WTC11 (cell line): ENCODE data around the gene OR1C1. TPM values are rescaled to one million over a fixed set of nuclear protein-coding genes. Genes with fewer than 3 reads are reported as not detected.

Source experiments
- ATAC-seq: fragments of 200-7000 bp; cut with Tn5 transposase; 2 replicates; pipeline ENCODE4 v1.10.0; 2021; ENCODE audit warnings: mild to moderate bottlenecking, moderate library complexity
- CTCF ChIA-PET: fragments of 300-600 bp; sonication (Branson Sonifier 250); formaldehyde crosslinking; loops from one replicate; lab custom pipeline; 2021; ENCODE audit warnings: antibody characterized with exemption; lab: Charles Lee
- POLR2A ChIA-PET: fragments of 350-600 bp; sonication (Branson Sonifier 250); formaldehyde crosslinking; loops from one replicate; lab custom pipeline; 2021; ENCODE audit warnings: antibody characterized with exemption; lab: Charles Lee
- DNase-seq: peaks from one replicate; pipeline ENCODE4 v3.0.0; 2021; ENCODE audit warnings: low spot score
- H3K27ac Mint-ChIP-seq: 2 replicates; pipeline ENCODE4 v1.8.0; 2021; ENCODE audit warnings: mixed read lengths
- H3K27me3 Mint-ChIP-seq: 2 replicates; pipeline ENCODE4 v1.8.0; 2021; ENCODE audit warnings: low read depth, mild to moderate bottlenecking, moderate library complexity, mixed read lengths
- H3K36me3 Mint-ChIP-seq: 2 replicates; pipeline ENCODE4 v1.8.0; 2021; ENCODE audit warnings: mixed read lengths
- H3K4me1 Mint-ChIP-seq: 2 replicates; pipeline ENCODE4 v1.8.0; 2022; ENCODE audit warnings: mixed read lengths
- H3K4me3 Mint-ChIP-seq: 2 replicates; pipeline ENCODE4 v1.8.0; 2021; ENCODE audit warnings: mild to moderate bottlenecking, moderate library complexity, mixed read lengths
- H3K9me3 Mint-ChIP-seq: 2 replicates; pipeline ENCODE4 v1.8.0; 2021; ENCODE audit warnings: mixed read lengths
- CREB1 ChIP-seq: sonication (generic); formaldehyde crosslinking; IDR thresholded peaks from 2 replicates; pipeline ENCODE4 v1.8.0; 2023; ENCODE audit warnings: mild to moderate bottlenecking, missing genetic modification reagents
- E2F1 ChIP-seq: sonication (generic); formaldehyde crosslinking; IDR thresholded peaks from 2 replicates; pipeline ENCODE4 v1.8.0; 2022; ENCODE audit warnings: mild to moderate bottlenecking, missing genetic modification reagents
- E2F5 ChIP-seq: sonication (generic); formaldehyde crosslinking; IDR thresholded peaks from 2 replicates; pipeline ENCODE4 v1.8.1; 2022; ENCODE audit warnings: mild to moderate bottlenecking, moderate library complexity, missing genetic modification reagents
- ETV6 ChIP-seq: sonication (generic); formaldehyde crosslinking; IDR thresholded peaks from 2 replicates; pipeline ENCODE4 v1.8.1; 2022; ENCODE audit warnings: mild to moderate bottlenecking, missing genetic modification reagents
- GTF2I ChIP-seq: fragments of 250-450 bp; sonication (Bioruptor Pico); conservative IDR thresholded peaks from 2 replicates; pipeline ENCODE4 v1.4.0; 2021; ENCODE audit warnings: mild to moderate bottlenecking
- JAZF1 ChIP-seq: fragments of 250-450 bp; sonication (Bioruptor Pico); IDR thresholded peaks from 2 replicates; pipeline ENCODE4 v1.9.0; 2021; ENCODE audit warnings: moderate library complexity, mild to moderate bottlenecking, inconsistent platforms
- MAX ChIP-seq: sonication (generic); formaldehyde crosslinking; IDR thresholded peaks from 2 replicates; pipeline ENCODE4 v1.8.0; 2022; ENCODE audit warnings: mild to moderate bottlenecking, missing genetic modification reagents
- MXD4 ChIP-seq: fragments of 250-450 bp; sonication (Bioruptor Pico); IDR thresholded peaks from 2 replicates; pipeline ENCODE4 v1.8.0; 2021; ENCODE audit warnings: mild to moderate bottlenecking, moderate library complexity, borderline replicate concordance
- MYBL2 ChIP-seq: sonication (generic); formaldehyde crosslinking; IDR thresholded peaks from 2 replicates; pipeline ENCODE4 v1.8.1; 2023; ENCODE audit warnings: mild to moderate bottlenecking, moderate library complexity, missing genetic modification reagents
- OVOL2 ChIP-seq: fragments of 250-450 bp; sonication (Bioruptor Pico); IDR thresholded peaks from 2 replicates; pipeline ENCODE4 v1.9.0; 2021; ENCODE audit warnings: mild to moderate bottlenecking, borderline replicate concordance
- PRDM15 ChIP-seq: sonication (generic); formaldehyde crosslinking; IDR thresholded peaks from 2 replicates; pipeline ENCODE4 v1.8.0; 2022; ENCODE audit warnings: missing genetic modification reagents
- PREB ChIP-seq: sonication (generic); formaldehyde crosslinking; IDR thresholded peaks from 2 replicates; pipeline ENCODE4 v1.8.1; 2022; ENCODE audit warnings: mild to moderate bottlenecking, missing genetic modification reagents, moderate library complexity, borderline replicate concordance
- RELA ChIP-seq: sonication (generic); formaldehyde crosslinking; IDR thresholded peaks from 2 replicates; pipeline ENCODE4 v1.8.1; 2022; ENCODE audit warnings: missing genetic modification reagents, mild to moderate bottlenecking, borderline replicate concordance
- SMAD3 ChIP-seq: sonication (generic); formaldehyde crosslinking; IDR thresholded peaks from 2 replicates; pipeline ENCODE4 v1.8.0; 2022; ENCODE audit warnings: missing genetic modification reagents, mild to moderate bottlenecking, borderline replicate concordance
- USF2 ChIP-seq: sonication (generic); formaldehyde crosslinking; IDR thresholded peaks from 2 replicates; pipeline ENCODE4 v1.8.1; 2023; ENCODE audit warnings: mild to moderate bottlenecking, missing genetic modification reagents, moderate library complexity
- ZBTB43 ChIP-seq: sonication (generic); formaldehyde crosslinking; IDR thresholded peaks from 2 replicates; pipeline ENCODE4 v1.8.1; 2023; ENCODE audit warnings: mild to moderate bottlenecking, missing genetic modification reagents
- ZNF219 ChIP-seq: sonication (generic); formaldehyde crosslinking; IDR thresholded peaks from 2 replicates; pipeline ENCODE4 v1.8.0; 2023; ENCODE audit warnings: missing genetic modification reagents, mild to moderate bottlenecking, borderline replicate concordance
- ZNF317 ChIP-seq: sonication (generic); formaldehyde crosslinking; IDR thresholded peaks from 2 replicates; pipeline ENCODE4 v1.8.1; 2023; ENCODE audit warnings: low read depth, mild to moderate bottlenecking, moderate library complexity, missing genetic modification reagents, borderline replicate concordance
- ZNF423 ChIP-seq: fragments of 250-450 bp; sonication (Bioruptor Pico); IDR thresholded peaks from 2 replicates; pipeline ENCODE4 v2.1.2; 2022; ENCODE audit warnings: mild to moderate bottlenecking, moderate library complexity
- total RNA-seq: library from RNA; stranded (reverse); gene quantifications from 3 replicates; pipeline ENCODE4 v1.2.3, GENCODE V29; 2021

OR1C1 gene
- total RNA-seq, 1 experiment from 2014 or later = not detected

- Mint-ChIP-seq H3K27ac (no peak overlapping the region), H3K9me3 (peaks cover 68% of the 10 kb centered on the region)
- TF ChIP-seq E2F5 (CRISPR knock-in tag) (no peak), ZNF423 (CRISPR knock-in tag) (no peak), JAZF1 (CRISPR knock-in tag) (no peak), MAX (CRISPR knock-in tag) (no peak), ZNF219 (no peak), ETV6 (CRISPR knock-in tag) (no peak), MXD4 (CRISPR knock-in tag) (no peak), MYBL2 (CRISPR knock-in tag) (no peak), ZNF317 (CRISPR knock-in tag) (no peak), USF2 (no peak), SMAD3 (CRISPR knock-in tag) (no peak), RELA (no peak), CREB1 (no peak), ZBTB43 (no peak)
These were observed 12.7 kb downstream of the OR1C1 start for GRCh38 chr1:247747616-247748015.

GRCh38 chr1:247746391-247746935 is 13.9 kb downstream of the OR1C1 start:
- H3K9me3 Mint-ChIP-seq = peaks cover 58% of the 10 kb centered on the region
- POLR2A ChIA-PET = no interaction called here
- CTCF ChIA-PET = no interaction called here

More at GRCh38 chr1:247747616-247748015, 12.7 kb downstream of the OR1C1 start:
- CTCF ChIA-PET = no interaction called here
- no peak overlapping the region for H3K4me3 Mint-ChIP-seq
- ATAC-seq (no peak), DNase-seq (no peak)
- H3K27me3 Mint-ChIP-seq = no peaks in the 10 kb centered on the region
- POLR2A ChIA-PET = interaction anchor here (0.7 kb wide), 1 partner anchor 497 kb away, joined by 6 read pairs; no protein-coding TSS in a partner anchor
- H3K36me3 Mint-ChIP-seq = peaks cover 6% of the 10 kb centered on the region
- no peaks in the 10 kb centered on the region for H3K4me1 Mint-ChIP-seq

More at GRCh38 chr1:247746391-247746935, 13.9 kb downstream of the OR1C1 start:
- Mint-ChIP-seq H3K4me3 (no peak overlapping the region), H3K36me3 (peaks cover 6% of the 10 kb centered on the region), H3K27me3 (no peaks in the 10 kb centered on the region), H3K4me1 (no peaks in the 10 kb centered on the region), H3K27ac (no peak overlapping the region)
- ATAC-seq (no peak), DNase-seq (no peak)
- TF ChIP-seq PREB (CRISPR knock-in tag) (no peak), OVOL2 (no peak), E2F1 (CRISPR knock-in tag) (no peak), PRDM15 (CRISPR knock-in tag) (no peak), GTF2I (CRISPR knock-in tag) (no peak)
